KBM-7 (cell line): Measurements from ENCODE around the gene SORBS1.

Experiments
- DNase-seq: peaks from one replicate; pipeline ENCODE4 v3.0.0-alpha.2; 2015
- in situ Hi-C: fragments of 300-500 bp; cut with MboI; formaldehyde crosslinking; loops from 2 replicates; pipeline ENCODE4 v1.14.3; 2020; ENCODE audit warnings: low sequenced_read_pairs, low pct_unique_long_range_greater_than_20kb, mixed read lengths

Gene SORBS1

DNA sequence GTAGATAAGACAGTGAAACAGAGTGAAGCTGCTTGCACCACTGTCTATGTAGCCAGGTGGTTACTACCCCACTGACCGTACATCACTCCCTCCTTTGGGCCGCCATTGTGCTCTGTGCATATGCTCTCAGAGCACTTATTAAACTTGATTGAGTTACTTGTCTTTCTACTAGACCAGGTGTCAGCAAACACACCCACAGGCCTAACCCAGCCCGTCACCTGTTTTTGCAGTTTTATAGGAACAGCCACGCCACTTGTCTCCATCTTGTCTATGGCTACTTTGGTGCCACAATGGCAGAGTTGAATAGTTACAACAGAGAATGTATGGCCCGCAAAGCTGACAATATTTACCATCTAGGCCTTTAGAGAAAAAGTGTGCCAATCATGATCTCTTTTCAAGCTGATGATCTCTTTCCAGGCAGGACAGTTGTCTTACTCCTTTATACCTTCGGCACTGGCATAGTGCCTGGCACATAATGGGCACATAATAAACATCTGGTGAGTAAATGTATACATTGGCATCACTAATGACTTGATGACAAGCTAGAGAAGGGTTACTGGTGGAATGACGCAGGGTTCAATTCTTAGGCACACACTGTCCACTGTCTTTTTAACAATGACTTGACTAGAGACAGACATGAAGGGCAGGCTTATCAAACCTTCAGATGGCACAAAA lies 36.7 kb downstream of the SORBS1 start:
- DNase-seq: no peak
- in situ Hi-C loops: no loop called here

DNA sequence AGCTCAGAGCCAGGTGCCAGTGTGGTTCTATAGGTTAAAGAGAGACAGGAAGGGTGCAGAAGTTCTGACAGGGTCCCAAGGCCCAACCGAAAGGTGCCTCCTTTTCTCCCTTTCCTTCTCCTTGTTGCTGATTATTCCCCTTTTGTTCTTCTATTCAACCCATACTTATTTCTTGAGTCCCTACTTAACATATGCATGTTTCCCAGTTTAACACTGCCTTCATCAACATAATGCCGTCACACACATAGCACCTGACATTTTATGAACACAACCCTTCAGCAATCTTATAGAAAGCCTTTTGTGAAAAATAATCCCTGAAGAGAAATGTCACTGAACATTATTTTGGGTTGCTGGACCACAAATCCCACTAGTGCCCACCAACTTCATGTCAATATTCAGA lies 39.1 kb downstream of the SORBS1 start:
- DNase-seq: no peak
- in situ Hi-C loops: no loop called here

DNA sequence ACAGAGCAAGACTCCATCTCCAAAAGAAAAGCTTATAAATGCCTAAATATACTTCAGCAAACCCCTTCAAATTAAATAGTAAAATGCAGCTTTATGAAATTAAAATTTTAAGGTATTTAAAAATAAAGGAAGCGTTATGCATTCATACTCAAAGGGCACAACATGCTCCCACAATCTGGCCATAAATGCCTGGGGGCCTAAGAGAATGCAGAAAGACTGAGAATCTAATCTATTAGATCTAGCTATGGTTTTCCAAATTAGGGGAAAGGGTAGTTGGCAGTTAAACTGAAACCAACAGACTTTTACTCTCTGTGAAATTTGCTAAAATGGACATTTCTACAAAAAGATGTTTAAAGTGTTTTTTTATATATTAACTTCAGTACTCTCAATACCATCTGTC lies 40.6 kb downstream of the SORBS1 start:
- in situ Hi-C loops: no loop called here
- DNase-seq: no peak

DNA sequence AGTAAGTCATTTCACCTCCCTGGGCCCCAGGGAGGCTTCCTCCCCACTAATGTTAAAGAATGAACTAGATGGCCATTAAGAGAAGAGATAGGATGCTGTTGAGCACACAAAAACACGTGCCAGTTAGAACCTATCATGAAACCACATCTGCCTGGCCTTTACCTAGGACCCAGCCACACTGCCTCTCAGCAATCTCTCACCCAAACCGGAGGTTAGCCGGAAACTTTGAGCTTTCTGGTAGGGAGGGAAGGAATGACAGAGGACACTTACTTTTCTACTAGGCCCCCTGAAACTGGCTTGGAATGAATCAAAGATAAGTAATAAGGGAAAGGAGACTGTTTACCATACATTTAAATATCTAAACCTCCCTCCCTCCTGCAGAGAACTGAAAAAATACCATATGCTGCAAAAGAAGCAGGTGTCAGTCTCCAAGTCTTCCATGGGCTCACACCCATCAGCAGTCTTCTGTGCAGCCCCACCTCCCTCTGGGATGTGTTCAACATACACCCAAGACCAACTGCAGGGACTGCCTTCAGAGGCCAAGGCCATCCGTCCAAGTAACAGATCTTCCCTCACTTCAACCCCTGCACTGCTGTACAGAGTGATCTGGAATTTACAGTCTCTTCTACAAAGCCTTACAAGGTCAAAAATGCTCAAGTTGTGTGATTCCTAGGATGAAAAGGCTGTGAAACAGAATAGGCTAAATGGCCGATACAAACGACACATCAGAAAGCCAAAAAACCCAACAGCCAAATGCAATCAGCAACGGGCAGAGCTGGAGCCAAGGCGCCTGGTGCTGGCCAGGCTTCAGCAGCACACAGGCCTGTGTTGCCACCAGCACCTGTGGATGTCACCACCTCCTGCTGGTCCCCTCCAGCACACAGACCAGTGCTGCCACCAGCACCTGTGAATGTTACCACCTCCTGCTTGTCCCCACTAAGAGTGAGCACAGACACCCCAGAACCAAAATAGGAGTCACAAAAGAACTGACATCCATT lies 42.4 kb downstream of the SORBS1 start:
- in situ Hi-C loops: no loop called here
- no peak for DNase-seq

DNA sequence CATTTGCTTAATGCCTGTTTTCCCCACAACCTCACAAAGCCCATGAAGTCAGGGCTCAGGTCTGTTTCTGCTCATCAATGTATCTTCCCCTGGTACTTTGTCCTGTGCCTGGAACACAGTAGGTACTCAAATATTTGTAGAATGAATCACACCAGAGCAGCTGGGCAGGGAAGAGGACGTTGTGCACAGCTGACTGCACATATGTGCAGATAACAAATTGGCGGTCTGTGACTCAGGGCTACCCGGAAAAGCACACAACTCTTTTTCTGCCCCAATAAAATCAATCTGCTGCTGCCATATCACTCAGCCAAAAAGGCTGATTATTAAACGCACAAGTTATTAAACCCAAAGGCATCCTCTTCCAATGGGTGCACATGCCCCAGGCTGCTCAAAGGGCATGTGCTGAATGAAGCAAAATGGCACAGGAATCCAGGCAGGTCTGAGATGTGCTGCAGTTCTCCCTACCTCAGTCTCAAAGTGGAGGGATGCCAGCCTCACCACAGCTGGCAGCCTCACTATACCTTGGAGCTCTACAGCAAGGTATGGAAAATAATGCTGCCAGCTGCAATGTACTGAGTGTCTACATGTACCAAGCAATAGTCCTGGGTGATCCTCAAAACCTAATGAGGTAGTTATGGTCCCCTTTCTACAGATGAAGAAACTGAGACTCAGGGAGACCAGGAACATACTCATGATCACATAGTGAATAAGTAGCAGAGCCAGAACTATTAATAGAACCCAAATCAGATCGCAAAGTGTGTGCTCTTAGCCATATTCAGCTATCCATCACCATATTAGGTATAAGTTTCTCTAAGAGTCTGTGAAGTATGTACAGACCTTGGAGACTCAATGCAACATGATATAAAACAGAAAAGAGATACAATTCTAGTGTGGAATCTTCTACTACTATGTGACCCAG lies 43.4 kb downstream of the SORBS1 start:
- peak; percentile 58 for DNase-seq
- in situ Hi-C loops: no loop called here

DNA sequence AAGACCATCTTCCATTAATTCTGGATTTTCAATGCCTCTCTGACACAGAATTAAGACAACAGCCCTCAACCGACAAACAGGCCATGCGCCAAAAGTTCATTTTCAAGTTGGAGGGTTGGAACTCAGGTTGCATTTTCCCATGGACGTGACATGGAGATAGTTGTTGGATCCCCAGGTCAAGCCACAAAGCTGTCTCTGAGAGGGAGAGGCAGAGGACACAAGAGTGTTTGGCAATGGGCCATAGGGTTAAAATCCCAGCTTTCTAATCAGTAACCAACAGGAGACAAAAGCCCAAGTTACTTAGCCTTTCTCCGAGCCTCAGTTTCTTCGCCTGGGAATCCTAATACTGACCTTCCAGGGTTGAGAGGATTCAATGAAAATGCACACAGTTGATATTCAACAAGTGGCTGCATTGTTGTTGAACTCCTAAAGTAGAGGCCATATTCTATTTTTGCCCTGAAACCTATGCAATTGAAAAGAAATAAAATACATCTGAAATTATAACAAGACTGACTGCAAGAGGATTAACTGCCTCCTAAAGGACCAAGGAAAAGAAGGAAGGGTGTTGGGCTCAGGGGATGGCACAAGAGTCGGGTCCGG lies 44.3 kb downstream of the SORBS1 start:
- in situ Hi-C loops: no loop called here
- DNase-seq: no peak

DNA sequence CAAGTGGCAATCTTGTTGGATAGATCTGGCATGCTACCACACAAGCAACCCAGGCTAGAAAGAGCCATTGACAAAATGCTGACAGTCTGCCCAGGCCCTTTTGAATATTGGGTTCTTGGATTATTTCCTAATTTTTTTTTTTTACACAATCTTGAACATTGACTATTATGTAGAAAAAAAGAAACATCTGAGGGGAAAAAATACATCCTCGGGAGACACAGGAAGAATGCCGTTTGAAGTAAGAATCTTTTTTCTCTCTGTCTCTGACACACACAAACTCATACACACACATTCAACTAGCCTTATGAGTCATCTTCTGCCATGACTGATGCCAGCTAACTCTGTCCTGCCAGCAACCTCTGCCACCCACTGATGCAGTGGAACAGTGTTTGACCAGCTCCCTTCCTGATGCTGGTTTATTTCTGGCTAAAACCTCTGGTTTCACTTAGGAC lies 47.2 kb downstream of the SORBS1 start:
- in situ Hi-C loops: no loop called here

DNA sequence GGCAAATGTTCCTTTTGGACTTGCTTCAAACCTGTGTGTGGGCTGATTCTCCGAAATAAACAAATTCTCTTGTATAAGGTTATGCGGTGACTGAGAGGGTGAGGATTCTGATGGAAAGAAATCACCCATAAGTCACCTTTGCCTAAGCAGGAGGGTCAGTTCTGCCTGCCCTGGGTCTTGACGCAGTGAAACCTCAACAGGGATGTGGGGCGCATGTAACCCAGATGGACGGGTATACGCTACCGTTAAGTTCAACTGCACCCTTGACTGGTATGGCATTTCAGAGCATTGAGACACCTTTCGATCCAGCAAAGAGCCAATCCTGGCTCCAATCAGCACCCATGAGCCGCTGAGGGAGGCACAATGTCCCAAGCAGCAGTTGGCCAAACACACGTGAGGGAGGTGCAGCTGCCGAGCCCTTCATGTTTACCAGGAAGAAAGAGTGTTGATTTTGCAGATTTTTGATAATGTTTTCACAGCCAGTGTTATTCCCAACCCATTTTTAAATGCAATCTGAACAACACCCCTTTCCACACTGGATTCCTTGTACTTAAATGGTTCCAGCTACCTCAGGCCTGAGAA lies 48.1 kb downstream of the SORBS1 start:
- no peak for DNase-seq
- in situ Hi-C loops: no loop called here

More for the DNA sequence above, 47.2 kb downstream of the SORBS1 start:
- DNase-seq: no peak

DNA sequence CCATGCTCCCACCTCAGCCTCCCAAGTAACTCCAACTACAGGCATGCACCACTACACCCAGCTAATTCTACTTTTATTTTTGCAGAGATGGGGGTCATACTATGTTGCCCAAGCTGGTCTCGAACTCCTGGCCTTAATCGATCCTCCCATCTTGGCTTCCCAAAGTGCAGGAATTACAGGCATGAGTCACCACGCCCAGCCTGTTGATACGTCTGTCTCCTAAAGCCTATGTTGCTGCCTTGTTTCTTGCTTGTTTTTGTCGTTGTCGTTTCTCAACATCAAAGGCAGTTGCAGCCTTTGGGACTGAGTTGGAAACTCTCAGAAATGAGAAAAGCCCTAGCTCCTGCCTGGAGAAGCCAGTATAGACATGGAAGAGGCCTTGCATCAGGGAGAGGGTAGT lies 49.9 kb downstream of the SORBS1 start:
- in situ Hi-C loops: no loop called here
- no peak for DNase-seq

DNA sequence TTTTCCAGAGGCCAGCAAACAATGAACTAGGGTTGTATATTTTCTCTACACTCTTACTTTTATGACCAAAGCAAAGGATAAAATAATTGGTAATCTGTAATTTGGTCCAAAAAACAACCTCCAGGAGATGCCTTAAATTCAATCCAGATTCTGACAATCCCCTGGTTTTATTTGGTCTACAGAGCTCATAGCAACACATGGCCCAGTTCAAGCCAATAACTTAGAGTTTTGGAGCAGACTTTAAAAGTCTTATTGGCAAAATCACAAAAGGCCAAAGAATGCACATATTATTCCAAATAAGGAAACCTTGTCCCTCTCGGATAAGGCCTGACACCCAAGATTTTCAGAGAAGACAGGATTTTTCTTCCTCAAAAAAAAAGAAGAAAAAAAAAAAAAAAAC lies 51.9 kb downstream of the SORBS1 start:
- in situ Hi-C loops: no loop called here
- no peak for DNase-seq

DNA sequence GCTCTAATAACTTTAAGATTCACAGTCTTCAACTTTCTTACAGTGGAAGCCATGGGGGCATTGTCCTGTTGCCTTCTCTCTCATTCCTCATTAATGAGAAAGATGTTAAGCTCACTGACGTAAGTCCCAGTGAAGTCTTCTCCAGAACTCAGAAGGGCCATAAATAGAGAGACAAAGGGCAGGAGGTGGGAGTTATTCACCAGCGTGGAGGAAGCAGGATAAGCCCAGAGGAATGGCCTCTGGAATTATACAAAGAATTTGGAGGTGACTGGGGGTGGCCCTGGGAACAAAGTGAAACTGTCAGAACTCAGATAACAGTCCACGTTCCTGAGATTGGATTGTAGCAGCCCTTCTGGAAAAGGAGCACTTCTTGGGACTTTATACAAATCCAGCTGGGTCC lies 52.4 kb downstream of the SORBS1 start:
- no peak for DNase-seq
- in situ Hi-C loops: no loop called here

DNA sequence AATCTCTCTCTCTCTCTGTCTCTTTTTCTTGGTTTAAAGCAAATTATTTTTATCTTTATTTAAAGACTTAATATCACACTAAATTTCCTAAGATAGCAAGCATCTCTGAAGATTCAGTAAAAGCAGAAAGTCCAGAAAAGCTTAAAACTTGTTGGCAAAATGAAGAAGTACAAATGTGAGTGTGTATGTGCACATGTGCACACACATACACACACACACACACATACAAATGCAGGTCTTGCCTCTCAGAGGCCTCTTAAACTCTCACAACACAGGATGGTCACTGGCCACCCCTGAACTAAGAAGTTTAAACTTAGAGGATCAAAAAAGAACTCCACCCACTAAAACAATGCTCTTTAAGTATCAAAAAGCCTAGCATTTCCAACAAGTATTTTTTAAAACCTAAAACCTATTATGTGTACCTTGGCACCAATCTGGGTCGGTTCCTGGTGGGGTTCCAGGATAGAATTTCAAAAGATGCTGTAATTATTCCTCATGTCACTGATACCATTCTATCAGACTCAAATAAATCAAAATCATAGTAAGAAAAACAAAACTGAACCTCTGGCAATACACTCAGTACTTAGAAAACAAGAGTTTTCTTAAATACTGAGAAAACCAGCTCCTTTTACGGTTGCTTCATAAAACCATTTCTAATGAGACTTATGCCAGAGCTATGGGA lies 55.0 kb downstream of the SORBS1 start:
- no peak for DNase-seq
- in situ Hi-C loops: no loop called here

DNA sequence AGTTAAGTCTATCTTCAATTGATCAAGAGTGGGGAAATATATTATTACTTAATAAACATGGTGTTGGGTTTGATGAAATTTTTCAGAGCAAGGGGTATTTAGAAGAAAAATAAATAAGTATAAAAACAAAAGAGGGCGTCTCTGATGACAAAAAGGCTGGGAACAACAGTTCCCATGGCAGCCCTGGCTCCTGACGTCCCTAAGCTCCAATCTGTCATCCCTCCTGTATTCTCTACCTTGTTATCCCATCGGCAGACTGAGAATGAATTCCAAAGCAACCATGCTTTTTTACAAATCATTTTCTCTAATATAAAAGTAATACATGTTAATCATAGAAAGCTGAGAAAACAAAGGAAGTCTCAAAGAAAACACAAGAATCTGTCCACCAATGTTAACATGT lies 55.5 kb downstream of the SORBS1 start:
- no peak for DNase-seq
- in situ Hi-C loops: no loop called here

DNA sequence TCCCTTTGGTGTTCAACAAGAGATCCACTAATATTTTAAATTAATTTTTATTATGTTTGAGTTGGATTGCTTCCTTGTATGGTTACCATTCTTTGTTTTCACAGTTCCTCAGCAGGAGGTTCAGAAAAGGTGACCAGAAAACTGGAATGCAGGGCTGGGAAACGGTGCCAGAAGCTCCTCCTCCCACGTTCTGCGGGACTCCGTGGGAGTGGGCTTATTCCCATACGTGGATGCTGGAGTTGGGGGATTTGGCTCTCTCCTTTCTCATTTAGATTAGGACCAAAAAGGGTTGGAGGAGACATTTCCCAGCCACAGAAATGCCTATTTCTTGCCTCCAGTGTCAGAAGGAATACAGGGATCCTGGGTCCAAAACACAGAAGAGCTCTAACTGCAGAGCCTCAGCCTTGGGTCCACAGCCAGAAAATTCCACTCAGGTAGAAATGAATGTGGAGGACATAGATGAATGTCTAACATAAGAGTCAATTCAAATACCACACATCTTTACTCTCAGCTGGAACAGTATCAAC lies 56.0 kb downstream of the SORBS1 start:
- in situ Hi-C loops: no loop called here
- DNase-seq: no peak

DNA sequence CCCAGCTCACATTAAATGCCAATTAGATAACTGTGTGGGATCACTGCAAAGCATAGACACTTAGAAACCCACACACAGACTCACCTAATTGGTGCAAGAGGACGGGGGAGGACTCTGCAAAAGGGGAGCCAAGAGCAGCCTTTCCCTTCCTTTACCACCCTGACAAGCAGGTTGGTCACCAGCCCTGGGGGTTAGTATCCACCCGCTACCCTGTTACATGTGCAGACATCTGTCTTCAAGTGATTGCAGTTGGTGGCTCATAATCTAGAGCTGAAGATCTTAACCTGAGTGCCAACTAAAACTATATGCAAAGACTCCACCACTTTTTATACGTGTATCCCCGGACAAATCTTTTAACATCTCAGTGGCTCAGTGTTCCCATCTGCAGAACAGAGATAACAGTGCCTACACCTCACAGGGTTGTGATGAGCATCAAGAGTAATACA lies 56.9 kb downstream of the SORBS1 start:
- DNase-seq: no peak

DNA sequence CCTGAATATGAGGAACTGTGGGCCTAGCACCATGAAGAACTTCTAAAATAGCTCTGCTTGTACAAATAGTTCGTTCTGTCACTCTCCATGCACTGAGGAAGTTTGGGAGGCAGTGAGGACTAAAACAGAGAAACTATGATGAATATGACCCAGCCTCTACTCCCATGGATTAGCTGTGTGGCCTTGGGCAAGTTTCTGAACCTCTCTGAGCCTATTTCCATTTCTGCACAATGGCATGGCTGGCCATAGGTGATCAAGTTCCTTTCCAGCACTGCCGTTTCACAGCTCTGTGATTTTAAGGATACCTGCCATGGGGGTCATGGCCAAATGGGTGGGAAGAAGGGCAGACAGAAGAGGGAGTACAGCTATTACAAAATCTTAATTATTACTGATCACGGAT lies 57.6 kb downstream of the SORBS1 start:
- in situ Hi-C loops: no loop called here
- no peak for DNase-seq

More for the DNA sequence above, 56.9 kb downstream of the SORBS1 start:
- in situ Hi-C loops: no loop called here

DNA sequence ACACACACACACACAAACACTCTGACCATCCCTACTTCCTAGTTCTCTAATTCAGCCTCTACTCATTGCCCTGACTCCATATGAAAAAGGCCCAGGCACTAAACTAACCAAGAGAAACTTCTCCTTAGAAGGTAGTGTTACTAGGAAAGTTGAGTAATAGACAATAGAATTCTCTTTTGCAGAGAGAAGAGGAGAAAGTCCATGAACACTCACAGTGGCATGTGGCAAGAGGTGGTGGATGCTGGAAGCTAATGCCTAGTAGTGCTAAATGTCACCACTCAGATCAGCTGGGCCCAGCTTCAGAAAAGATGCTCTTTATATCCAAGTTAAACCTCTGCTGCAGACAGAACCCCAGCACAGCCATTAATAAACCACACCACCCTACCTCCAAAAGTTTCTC lies 58.2 kb downstream of the SORBS1 start:
- DNase-seq: peak; percentile 23
- in situ Hi-C loops: no loop called here

DNA sequence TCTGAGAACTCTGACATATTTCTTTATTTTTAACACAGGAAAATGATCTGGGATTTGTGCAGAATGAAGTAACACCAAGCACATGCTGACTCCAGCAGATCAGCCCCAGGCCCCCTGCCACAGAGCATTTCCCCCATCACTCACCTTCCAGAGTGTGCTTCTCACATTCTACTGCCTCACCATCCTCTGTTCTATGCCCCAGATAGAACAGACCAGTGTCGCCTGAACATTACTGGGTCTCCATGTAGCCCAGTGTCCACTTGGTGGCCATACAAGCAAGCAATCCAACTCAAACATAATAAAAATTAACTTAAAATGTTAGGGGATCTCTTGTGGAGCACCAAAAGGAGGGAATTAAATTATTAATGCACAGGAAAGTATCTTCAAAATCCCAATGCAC lies 58.8 kb downstream of the SORBS1 start:
- no peak for DNase-seq
- in situ Hi-C loops: no loop called here
